Activated naive CD4-positive, alpha-beta T cell treated with anti-CD3 and anti-CD28 coated beads, Interleukin-2, amount 50 U/mL, for 24 hours (primary cell): ENCODE results near the gene ATP9A.
"Not testable (repeated sequence)": the region's sequence is repeated elsewhere in the genome, so short reads cannot be mapped to it uniquely, and the experiment has no call there.

Source experiments
- H3K27ac Mint-ChIP-seq: one replicate; pipeline ENCODE4 v1.8.0; 2021; ENCODE audit warnings: mild to moderate bottlenecking, mixed read lengths
- H3K27me3 Mint-ChIP-seq: one replicate; pipeline ENCODE4 v1.8.0; 2021; ENCODE audit warnings: mixed read lengths
- H3K36me3 Mint-ChIP-seq: one replicate; pipeline ENCODE4 v1.8.0; 2021; ENCODE audit warnings: mixed read lengths
- H3K4me1 Mint-ChIP-seq: one replicate; pipeline ENCODE4 v1.8.0; 2021; ENCODE audit warnings: mixed read lengths
- H3K4me3 Mint-ChIP-seq: one replicate; pipeline ENCODE4 v1.8.0; 2021; ENCODE audit warnings: mild to moderate bottlenecking, mixed read lengths
- H3K9me3 Mint-ChIP-seq: one replicate; pipeline ENCODE4 v1.8.0; 2021; ENCODE audit warnings: mixed read lengths

Gene ATP9A

GRCh38 chr20:51700809-51701285 is 67.3 kb downstream of the ATP9A start:
- H3K4me1 Mint-ChIP-seq: peaks cover 15% of the 10 kb centered on the region
- H3K27me3 Mint-ChIP-seq: peaks cover 5% of the 10 kb centered on the region
- no peaks in the 10 kb centered on the region for H3K36me3 Mint-ChIP-seq
- H3K27ac Mint-ChIP-seq: no peak overlapping the region
- no peak overlapping the region for H3K4me3 Mint-ChIP-seq
- H3K9me3 Mint-ChIP-seq: no peaks in the 10 kb centered on the region

- no peaks in the 10 kb centered on the region for H3K9me3 Mint-ChIP-seq
- H3K27me3 Mint-ChIP-seq: peaks cover 12% of the 10 kb centered on the region
- H3K36me3 Mint-ChIP-seq: no peaks in the 10 kb centered on the region
- H3K4me1 Mint-ChIP-seq: peaks cover 20% of the 10 kb centered on the region
- H3K27ac Mint-ChIP-seq: no peak overlapping the region
- H3K4me3 Mint-ChIP-seq: no peak overlapping the region
Observed at GRCh38 chr20:51698252-51698651, 69.9 kb downstream of the ATP9A start.

GRCh38 chr20:51697096-51697826 is 70.9 kb downstream of the ATP9A start:
- H3K9me3 Mint-ChIP-seq: no peaks in the 10 kb centered on the region
- peaks cover 20% of the 10 kb centered on the region for H3K4me1 Mint-ChIP-seq
- peaks cover 14% of the 10 kb centered on the region for H3K27me3 Mint-ChIP-seq
- H3K4me3 Mint-ChIP-seq: no peak overlapping the region
- no peak overlapping the region for H3K27ac Mint-ChIP-seq
- no peaks in the 10 kb centered on the region for H3K36me3 Mint-ChIP-seq

GRCh38 chr20:51696304-51697071 is 71.7 kb downstream of the ATP9A start:
- Mint-ChIP-seq H3K4me3 (no peak overlapping the region), H3K4me1 (peaks cover 20% of the 10 kb centered on the region), H3K9me3 (no peaks in the 10 kb centered on the region), H3K27ac (no peak overlapping the region), H3K36me3 (no peaks in the 10 kb centered on the region), H3K27me3 (peaks cover 16% of the 10 kb centered on the region)

- no peaks in the 10 kb centered on the region for H3K9me3 Mint-ChIP-seq
- H3K4me1 Mint-ChIP-seq: peaks cover 20% of the 10 kb centered on the region
- no peak overlapping the region for H3K27ac Mint-ChIP-seq
- H3K27me3 Mint-ChIP-seq: peaks cover 15% of the 10 kb centered on the region
- no peaks in the 10 kb centered on the region for H3K36me3 Mint-ChIP-seq
- H3K4me3 Mint-ChIP-seq: no peak overlapping the region
Observed at GRCh38 chr20:51695574-51696303, 72.5 kb downstream of the ATP9A start.

GRCh38 chr20:51692806-51693400 is 75.3 kb downstream of the ATP9A start:
- Mint-ChIP-seq H3K27ac (no peak overlapping the region), H3K4me3 (no peak overlapping the region), H3K36me3 (no peaks in the 10 kb centered on the region), H3K4me1 (peaks cover 20% of the 10 kb centered on the region), H3K9me3 (no peaks in the 10 kb centered on the region), H3K27me3 (peaks cover 12% of the 10 kb centered on the region)

GRCh38 chr20:51691703-51692102 is 76.5 kb downstream of the ATP9A start:
- H3K27ac Mint-ChIP-seq: no peak overlapping the region
- H3K36me3 Mint-ChIP-seq: no peaks in the 10 kb centered on the region
- H3K4me3 Mint-ChIP-seq: no peak overlapping the region
- peaks cover 14% of the 10 kb centered on the region for H3K4me1 Mint-ChIP-seq
- no peaks in the 10 kb centered on the region for H3K9me3 Mint-ChIP-seq
- H3K27me3 Mint-ChIP-seq: peaks cover 12% of the 10 kb centered on the region

- H3K4me1 Mint-ChIP-seq: no peaks in the 10 kb centered on the region
- no peaks in the 10 kb centered on the region for H3K36me3 Mint-ChIP-seq
Observed at GRCh38 chr20:51688600-51689244, 79.5 kb downstream of the ATP9A start.

GRCh38 chr20:51687630-51688029 is 80.6 kb downstream of the ATP9A start:
- Mint-ChIP-seq H3K27me3 (peaks cover 2% of the 10 kb centered on the region), H3K4me1 (no peaks in the 10 kb centered on the region), H3K36me3 (no peaks in the 10 kb centered on the region), H3K27ac (no peak overlapping the region), H3K9me3 (no peaks in the 10 kb centered on the region), H3K4me3 (no peak overlapping the region)

More at GRCh38 chr20:51688600-51689244, 79.5 kb downstream of the ATP9A start:
- H3K4me3 Mint-ChIP-seq: no peak overlapping the region
- H3K9me3 Mint-ChIP-seq: no peaks in the 10 kb centered on the region
- H3K27ac Mint-ChIP-seq: no peak overlapping the region
- H3K27me3 Mint-ChIP-seq: peaks cover 4% of the 10 kb centered on the region

GRCh38 chr20:51687108-51687507 is 81.1 kb downstream of the ATP9A start:
- Mint-ChIP-seq H3K4me3 (no peak overlapping the region), H3K27me3 (peaks cover 2% of the 10 kb centered on the region), H3K36me3 (no peaks in the 10 kb centered on the region), H3K9me3 (no peaks in the 10 kb centered on the region), H3K27ac (no peak overlapping the region), H3K4me1 (no peaks in the 10 kb centered on the region)

- not testable (repeated sequence) for H3K9me3 Mint-ChIP-seq, H3K4me1 Mint-ChIP-seq, H3K27me3 Mint-ChIP-seq, H3K4me3 Mint-ChIP-seq, H3K36me3 Mint-ChIP-seq, H3K27ac Mint-ChIP-seq
Observed at GRCh38 chr20:51685494-51685893, 82.7 kb downstream of the ATP9A start.

- H3K27ac Mint-ChIP-seq: no peak overlapping the region
- H3K4me1 Mint-ChIP-seq: no peaks in the 10 kb centered on the region
- H3K4me3 Mint-ChIP-seq: no peak overlapping the region
- no peaks in the 10 kb centered on the region for H3K36me3 Mint-ChIP-seq
- H3K9me3 Mint-ChIP-seq: no peaks in the 10 kb centered on the region
- H3K27me3 Mint-ChIP-seq: no peaks in the 10 kb centered on the region
Observed at GRCh38 chr20:51680067-51680749, 88.0 kb downstream of the ATP9A start.

- Mint-ChIP-seq H3K4me1 (no peaks in the 10 kb centered on the region), H3K27ac (no peak overlapping the region), H3K27me3 (no peaks in the 10 kb centered on the region), H3K36me3 (no peaks in the 10 kb centered on the region), H3K9me3 (no peaks in the 10 kb centered on the region), H3K4me3 (no peak overlapping the region)
Observed at GRCh38 chr20:51679254-51679921, 88.8 kb downstream of the ATP9A start.

GRCh38 chr20:51678026-51678697 is 90.0 kb downstream of the ATP9A start:
- H3K4me1 Mint-ChIP-seq: no peaks in the 10 kb centered on the region
- no peaks in the 10 kb centered on the region for H3K27me3 Mint-ChIP-seq

More at GRCh38 chr20:51678026-51678697, 90.0 kb downstream of the ATP9A start:
- no peaks in the 10 kb centered on the region for H3K36me3 Mint-ChIP-seq
- no peaks in the 10 kb centered on the region for H3K9me3 Mint-ChIP-seq
- H3K4me3 Mint-ChIP-seq: no peak overlapping the region
- no peak overlapping the region for H3K27ac Mint-ChIP-seq
